ENCODE results near the gene GNAT2.

DNA sequence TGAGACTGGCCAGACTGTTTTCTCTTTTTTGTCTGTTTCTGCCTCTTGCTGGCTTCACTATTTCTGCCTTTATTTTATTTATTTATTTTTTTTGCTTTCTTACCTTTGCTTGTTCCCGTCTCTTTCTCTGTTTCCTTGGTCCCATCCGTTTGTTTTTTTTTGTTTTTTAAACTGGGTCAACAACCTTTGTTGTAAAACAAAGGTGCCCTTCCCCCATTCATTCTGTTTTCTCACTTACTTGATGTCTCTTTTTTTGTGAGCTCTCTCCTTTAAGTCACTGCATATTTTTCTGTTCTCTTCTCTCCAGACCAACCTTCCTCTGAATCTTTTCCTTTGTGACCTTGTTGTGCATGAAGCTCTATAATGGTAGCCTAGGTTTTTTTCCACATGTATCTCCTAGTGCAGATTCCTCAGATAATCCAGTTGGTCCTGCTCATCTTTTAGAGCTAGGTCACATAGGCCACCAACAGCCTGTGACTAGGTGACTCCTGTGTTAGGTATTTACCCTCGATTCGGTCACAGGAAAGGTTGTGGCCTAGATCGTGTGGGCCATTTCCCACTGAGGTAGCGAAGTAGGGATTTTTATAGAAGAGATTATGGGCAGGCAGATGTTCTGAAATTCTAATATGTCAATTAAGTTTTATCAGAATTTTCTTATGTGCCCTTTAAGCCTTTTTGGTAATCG, 55.1 kb downstream of the GNAT2 start:
- TF ChIP-seq CTCF (IDR thresholded peaks at IDR 0.05) (no peak), POLR2A (IDR thresholded peaks at IDR 0.05) (no peak), EP300 (IDR thresholded peaks at IDR 0.05; ENCODE audit: low read depth) (no peak)
